HG03457 (cell line): Measurements from ENCODE around the gene STRBP.

ENCODE experiments used
- ATAC-seq: cut with Tn5 transposase; IDR thresholded peaks from one replicate; pipeline ENCODE4 v1.9.1; 2021; ENCODE audit warnings: moderate number of reproducible peaks; ENCODE audit not compliant: unreplicated experiment

The STRBP gene

GRCh38 chr9:123135430-123135829, 133.0 kb downstream of the STRBP start:
- ATAC-seq: no peak

GRCh38 chr9:123132696-123133095, 135.7 kb downstream of the STRBP start:
- no peak for ATAC-seq

GRCh38 chr9:123131993-123132392, 136.4 kb downstream of the STRBP start:
- ATAC-seq: no peak

- ATAC-seq: no peak
These were observed 137.1 kb downstream of the STRBP start for GRCh38 chr9:123131258-123131657.

GRCh38 chr9:123129423-123129822, 139.0 kb downstream of the STRBP start:
- ATAC-seq: no peak

- no peak for ATAC-seq
These were observed 139.8 kb downstream of the STRBP start for GRCh38 chr9:123128591-123128990.

GRCh38 chr9:123127512-123128075, 140.8 kb downstream of the STRBP start:
- ATAC-seq: no peak

- no peak for ATAC-seq
These were observed 146.9 kb downstream of the STRBP start for GRCh38 chr9:123121457-123121856.

- ATAC-seq: no peak
These were observed 147.4 kb downstream of the STRBP start for GRCh38 chr9:123120953-123121352.

- no peak for ATAC-seq
These were observed 148.3 kb downstream of the STRBP start for GRCh38 chr9:123120131-123120530.

GRCh38 chr9:123119566-123119965, 148.8 kb downstream of the STRBP start:
- ATAC-seq: no peak

GRCh38 chr9:123116036-123116435, 152.3 kb downstream of the STRBP start:
- no peak for ATAC-seq

GRCh38 chr9:123115146-123115913, 153.1 kb downstream of the STRBP start:
- no peak for ATAC-seq

GRCh38 chr9:123113185-123113584, 155.2 kb downstream of the STRBP start:
- ATAC-seq: no peak

- ATAC-seq: no peak
These were observed 156.1 kb downstream of the STRBP start for GRCh38 chr9:123112015-123112975.

- ATAC-seq: no peak
These were observed 156.9 kb downstream of the STRBP start for GRCh38 chr9:123111427-123112014.

- ATAC-seq: no peak
These were observed 158.7 kb downstream of the STRBP start for GRCh38 chr9:123109540-123110279.

GRCh38 chr9:123108976-123109375, 159.4 kb downstream of the STRBP start:
- ATAC-seq: no peak

- no peak for ATAC-seq
These were observed 160.6 kb downstream of the STRBP start for GRCh38 chr9:123107639-123108285.

- no peak for ATAC-seq
These were observed 162.9 kb downstream of the STRBP start for GRCh38 chr9:123105490-123105889.
